HG02678 (cell line): ENCODE results near the gene CALD1.
"Not testable (repeated sequence)": the region's sequence is repeated elsewhere in the genome, so short reads cannot be mapped to it uniquely, and the experiment has no call there.

Experiments
- ATAC-seq: cut with Tn5 transposase; IDR thresholded peaks from one replicate; pipeline ENCODE4 v1.9.1; 2021; ENCODE audit warnings: mild to moderate bottlenecking, moderate library complexity; ENCODE audit not compliant: unreplicated experiment

Gene CALD1

DNA sequence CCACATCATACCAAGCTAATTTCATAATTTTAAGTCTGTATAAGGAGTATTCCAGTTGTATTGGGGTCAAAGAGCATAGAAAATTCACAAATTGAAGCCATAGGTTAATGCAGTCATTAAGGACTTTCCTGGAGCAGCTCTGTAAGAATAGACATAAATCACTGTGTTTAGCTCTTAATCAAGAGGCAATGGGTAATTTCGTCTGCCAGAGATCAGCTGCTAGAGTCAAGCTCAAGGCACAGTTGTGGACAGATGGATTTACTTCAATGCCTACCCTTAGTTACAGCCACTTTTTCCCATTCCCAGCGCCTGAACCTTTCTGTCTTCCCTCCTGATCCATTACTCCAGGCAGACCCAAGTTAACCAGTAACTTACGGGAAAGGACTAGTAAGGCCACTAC lies 166.3 kb downstream of the CALD1 start:
- ATAC-seq, result no peak

DNA sequence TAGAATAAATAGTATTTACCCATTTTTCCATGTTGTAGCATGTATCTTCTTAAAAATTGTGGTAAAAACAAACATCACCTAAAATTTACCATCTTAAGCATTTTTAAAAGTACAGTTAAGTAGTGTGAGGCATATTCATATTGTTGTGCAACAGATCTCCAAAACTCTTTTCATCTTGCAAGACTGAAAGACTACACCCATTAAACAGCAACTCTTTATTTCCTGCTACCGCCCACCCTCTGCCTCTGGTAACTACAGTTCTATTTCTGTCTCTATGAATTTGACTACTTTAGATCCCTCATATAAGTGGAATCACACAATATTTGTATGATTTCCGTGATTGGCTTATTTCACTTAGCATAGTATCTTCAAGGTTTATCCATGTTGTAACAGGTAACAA lies 166.8 kb downstream of the CALD1 start:
- ATAC-seq, result no peak

DNA sequence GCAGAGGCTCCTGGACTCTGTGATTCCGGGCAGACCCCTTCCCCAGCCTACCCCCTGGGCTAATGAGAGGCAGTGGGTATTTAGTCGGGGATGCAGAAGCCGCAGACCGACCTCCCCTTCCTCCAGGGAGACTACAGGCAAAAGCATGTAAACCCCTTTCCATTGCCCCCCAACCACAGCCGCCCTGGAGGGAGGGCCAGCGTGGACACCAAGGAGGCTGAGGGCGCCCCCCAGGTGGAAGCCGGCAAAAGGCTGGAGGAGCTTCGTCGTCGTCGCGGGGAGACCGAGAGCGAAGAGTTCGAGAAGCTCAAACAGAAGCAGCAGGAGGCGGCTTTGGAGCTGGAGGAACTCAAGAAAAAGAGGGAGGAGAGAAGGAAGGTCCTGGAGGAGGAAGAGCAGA lies 167.9 kb downstream of the CALD1 start:
- ATAC-seq, result no peak

DNA sequence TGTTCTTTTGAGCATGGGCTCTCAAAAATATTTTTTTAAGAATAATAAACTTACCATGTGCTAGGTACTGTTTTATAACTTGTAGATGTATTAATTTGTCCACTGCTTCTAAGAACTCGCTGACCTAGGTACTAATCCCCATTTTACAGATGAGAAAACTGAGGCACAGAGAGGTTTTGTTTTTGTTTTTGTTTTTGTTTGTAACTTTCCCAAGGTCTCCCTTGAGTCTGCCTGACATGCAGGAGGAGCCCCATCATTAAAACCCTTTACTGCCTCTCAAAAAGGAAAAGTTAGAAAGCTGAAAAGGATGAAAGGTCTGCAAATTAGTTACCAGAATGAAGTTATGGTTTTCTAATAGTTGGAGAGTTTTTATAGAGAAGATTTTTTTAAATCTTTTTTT lies 168.4 kb downstream of the CALD1 start:
- no peak for ATAC-seq

DNA sequence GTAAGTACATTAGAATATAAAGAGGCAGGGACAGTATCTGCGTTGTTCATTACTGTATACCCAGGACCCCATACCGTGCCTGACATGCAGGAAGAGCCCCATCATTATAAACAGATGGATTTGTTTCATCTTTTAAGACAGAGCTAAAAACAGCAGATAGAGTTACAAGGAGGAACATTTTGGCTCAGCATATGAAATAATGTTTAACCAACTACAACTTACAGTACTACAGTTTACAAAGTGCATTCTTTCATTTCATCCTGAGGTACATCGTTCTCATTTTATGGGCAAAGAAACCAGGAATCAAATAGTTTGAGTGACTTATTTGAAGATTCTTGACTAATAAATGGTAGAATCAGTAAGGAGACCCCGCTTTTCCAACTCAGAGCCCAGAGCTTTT lies 168.8 kb downstream of the CALD1 start:
- ATAC-seq, result no peak

DNA sequence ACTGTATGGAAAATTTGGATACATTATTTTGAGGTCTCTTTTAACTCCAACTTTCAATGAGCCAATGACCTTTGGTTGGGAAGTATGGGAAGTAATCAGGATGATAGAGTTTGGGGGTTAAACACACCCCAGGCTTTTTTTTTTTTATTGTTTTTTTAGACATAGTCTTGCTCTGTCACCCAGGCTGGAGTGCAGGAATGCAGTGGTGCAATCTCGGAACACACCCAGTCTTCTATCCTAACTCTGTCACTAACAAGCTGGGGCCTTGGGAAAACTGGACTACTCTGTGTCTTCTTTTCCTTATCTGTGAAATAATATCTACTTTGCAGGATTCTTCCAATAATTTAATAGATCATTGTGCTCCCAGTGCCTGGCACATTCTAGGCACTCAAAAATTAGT lies 169.3 kb downstream of the CALD1 start:
- ATAC-seq, result no peak

DNA sequence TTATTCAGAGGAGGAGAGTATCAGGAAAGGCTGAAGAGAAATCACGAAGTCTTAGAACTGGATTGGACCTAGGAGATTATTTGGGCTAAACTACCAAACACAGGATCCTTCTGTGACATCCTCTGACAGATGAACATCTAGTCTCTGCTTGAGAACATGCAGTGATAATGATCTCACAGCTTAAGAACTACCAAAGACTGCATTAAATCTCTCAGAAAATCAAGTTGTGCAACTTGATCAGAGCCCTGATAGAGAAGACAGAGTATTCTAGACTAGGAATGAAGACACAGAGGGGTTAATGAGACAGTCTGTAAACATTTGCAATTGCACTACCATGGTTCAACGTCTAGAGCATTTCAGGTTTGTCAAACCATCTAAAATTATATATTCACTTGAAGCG lies 169.7 kb downstream of the CALD1 start:
- no peak for ATAC-seq

DNA sequence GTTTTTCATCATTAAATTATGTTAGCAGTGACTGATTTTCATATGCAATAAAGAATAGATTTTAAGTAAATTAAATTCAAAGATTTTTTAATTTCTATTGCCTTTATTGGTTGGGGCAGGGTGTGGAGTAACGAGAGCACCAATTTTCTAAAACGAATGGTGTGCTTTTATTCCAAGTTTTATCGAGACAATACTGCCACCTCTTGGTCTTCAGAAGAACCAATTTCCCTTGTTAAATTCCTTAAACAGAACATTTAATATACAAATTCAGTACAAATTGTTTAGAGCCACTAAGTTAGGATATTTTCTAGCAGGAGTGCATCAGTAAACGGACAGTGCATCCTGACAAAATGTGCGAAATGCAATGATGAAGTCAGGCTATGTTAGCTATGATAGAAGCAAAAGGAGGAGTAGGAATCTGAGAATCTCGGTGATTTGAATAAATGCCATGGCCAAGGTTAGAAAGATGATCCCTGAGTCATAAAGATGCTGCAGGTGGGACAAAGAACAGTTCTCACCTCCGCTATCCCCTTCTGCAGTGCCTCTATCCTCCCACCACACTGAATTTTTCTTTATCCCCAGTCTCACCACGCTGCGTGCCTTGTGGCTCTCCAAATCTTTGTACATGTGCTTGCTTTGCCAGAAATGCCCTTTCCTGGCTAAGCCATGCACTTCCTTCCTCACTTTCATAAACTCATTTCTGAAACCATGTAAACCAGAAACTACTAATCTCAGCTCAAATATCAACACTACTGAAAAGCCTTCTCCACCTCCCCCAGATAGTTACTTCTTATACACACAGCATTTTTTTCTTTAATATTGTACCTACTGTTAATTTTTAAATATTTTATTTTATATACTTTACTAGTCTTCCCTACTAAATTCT lies 175.0 kb downstream of the CALD1 start:
- ATAC-seq, result no peak

DNA sequence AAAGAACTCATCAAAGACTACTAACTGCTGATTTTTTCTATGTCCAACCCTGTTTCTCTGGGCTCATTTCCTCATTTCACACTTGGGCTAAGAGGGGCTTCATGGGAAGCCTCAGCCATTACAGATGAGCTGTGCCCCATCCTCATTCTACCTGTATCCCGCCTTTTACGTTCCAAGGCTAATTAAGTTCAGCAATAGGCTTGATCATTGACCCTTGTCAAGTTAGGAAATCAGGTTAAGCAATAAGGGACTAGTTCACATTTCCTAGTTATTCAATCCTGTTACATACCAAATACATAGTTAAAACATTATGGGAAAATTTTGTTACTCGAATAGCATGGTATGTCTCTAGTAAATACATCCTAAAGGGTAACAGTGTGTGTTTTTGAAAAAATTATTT lies 177.6 kb downstream of the CALD1 start:
- ATAC-seq, result no peak

DNA sequence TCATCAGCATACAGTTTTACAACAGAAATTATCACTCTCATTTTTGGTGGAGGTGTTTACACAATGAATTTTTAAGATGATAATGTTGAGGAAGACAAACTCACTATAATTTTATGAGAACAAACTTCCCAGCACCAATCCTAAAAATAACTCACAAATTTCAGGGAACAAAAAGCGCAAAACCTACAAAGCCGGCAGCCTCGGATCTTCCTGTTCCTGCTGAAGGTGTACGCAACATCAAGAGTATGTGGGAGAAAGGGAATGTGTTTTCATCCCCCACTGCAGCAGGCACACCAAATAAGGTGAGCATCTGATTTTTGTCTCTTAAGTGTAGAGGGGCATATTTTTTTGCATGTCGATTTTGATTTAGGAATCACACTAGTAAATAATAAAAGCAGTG lies 180.4 kb downstream of the CALD1 start:
- no peak for ATAC-seq

DNA sequence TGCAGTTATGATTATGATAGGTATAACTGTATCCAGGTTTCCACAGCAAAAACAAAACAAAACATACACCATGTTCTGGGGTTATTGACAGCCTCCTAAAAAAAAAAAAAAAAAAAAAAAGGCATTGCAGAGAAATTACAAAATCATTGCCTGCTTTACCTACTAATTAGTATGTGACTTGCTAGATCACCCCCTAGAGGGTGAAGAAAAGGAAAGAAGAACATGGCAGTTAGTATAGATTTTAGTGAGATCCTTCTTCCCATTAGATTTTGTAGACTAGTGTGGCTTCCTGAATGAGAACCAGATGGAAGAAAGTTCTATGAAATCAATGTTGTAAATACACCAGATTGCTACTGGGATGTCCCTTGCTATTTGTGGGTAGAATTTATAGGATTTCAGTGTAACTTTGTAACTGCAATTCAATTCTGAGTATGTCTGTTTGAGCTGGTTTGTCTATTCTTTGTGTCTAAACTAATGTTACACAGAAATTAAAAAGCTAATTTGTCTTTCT lies 182.9 kb downstream of the CALD1 start:
- no peak for ATAC-seq

DNA sequence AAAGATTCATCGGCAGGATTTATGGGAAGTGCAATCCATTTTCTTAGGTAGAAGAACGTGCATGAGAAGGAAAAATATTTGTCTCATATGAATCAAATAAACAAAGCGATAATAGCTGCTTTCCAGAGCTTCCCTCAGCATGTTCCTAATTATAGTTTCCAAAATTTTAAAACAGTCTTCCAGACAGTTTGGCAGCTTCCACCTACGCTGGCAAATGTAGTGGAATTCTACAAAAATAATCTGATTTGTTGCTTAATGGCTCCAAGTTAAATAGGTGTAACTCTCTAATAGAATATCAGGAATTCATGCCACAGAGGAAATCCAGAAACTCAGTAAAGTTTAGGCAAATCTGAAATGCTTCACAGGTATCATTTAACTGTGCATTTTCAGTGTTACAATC lies 183.6 kb downstream of the CALD1 start:
- no peak for ATAC-seq

DNA sequence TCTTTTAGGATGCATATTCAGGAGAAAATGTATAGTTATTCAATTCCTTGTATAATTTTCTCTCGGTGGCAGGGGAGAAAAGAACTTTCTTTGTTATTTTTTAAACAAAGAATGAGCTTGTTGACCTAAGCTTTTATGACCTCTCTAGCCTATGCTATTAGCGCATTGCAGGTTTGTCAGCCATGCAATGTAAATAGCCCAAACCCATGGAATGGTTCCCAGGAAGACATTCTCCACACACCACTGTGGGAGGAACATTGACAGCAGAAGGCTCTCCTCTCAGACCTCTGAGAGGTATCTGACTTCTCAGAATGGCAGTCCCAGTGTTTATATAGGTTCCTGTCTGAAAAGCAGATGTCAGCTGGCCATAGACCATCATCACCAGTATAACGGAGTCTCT lies 187.3 kb downstream of the CALD1 start:
- ATAC-seq, result no peak

DNA sequence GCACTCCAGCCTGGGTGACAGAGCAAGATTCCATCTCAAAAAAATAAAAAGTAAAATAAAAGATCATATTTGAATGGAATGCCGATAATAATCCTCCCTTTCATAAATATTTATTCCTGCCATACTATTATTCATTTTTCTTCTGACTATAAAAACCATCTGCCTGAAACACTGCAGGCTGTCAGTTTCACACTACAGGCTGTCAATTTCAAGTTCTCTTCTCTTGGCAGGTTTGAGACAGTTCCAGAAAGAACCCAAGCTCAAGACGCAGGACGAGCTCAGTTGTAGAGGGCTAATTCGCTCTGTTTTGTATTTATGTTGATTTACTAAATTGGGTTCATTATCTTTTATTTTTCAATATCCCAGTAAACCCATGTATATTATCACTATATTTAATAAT lies 188.7 kb downstream of the CALD1 start:
- no peak for ATAC-seq

DNA sequence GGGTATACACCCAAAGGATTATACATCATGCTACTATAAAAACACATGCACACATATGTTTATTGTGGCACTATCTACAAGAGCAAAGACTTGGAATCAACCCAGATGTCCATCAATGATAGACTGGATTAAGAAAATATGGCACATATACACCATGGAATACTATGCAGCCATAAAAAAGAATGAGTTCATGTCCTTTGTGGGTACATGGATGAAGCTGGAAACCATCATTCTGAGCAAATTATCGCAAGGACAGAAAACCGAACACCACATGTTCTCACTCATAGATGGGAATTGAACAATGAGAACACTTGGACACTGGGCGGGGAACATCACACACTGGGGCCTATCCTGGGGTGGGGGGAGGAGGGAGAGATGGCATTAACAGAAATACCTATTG lies 202.2 kb downstream of the CALD1 start:
- ATAC-seq, result not testable (repeated sequence)

DNA sequence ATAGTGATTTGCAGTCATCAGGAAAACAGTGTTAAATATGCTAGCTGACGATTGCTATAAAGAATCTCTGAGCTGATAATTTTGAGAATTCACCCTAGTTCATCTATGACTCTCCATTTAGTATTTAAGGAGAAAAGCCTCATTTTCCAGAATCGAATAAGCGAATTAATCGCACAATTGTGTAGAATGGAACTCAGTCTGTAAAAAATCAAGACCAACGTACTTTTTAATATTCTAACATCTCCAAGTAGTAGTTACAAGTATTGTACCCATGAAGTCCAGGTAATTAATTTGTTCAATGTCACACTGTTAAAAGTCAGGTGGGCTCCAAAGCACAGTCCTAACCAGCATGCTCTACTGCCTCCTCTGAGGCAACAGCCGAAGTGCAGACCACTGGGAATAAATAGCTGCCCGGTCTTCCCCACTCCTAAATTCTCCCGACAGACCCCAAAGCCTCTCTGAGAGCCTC lies 206.5 kb downstream of the CALD1 start:
- peak; percentile 47 for ATAC-seq

DNA sequence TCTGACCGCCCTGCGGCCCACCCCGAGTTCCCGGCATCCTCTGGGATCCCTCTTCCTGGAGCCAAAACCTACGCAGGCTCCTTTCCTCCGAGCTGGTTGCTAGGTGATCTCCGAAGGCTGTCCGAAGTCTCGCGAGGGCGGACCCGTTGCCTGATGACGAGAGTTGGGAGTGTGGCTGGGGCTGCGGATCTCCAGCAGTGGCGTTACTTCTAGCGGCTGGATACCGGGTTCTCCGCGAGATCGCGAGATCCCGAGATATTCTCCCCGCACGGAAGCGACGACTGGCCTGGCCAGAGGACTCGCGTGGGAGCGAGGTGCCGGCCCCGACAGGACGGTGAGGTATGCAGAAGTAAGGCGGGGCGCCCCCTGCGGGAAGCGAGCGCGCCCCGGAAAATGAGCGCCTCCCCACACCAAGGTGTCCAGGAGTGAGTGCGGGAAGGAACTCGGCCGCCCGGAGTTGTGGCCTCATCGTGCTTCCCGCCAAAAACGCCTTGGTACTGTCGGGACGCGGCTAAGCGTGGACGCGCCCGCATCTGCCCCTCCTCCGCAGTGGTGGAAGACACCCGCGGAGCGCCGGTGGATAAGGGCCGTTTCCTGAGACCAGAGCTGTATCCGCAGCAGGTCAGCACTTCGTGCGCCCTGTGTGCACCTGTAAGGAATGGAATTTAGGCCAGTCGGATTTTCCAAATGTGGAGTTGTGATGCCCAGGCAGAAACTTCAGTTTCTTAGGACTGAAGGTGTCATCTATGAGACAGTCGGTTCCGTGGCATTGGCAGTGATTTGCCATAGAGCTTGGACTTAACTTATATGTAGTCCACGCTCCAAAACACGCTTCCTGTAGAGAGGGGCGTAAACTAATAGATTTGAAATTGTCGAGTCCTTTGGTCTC lies 207.2 kb downstream of the CALD1 start, which contains the start of gene AGBL3:
AGBL3 (plus strand) TSS at position 146 of the 889 bp plus-strand sequence. CDS start 1,426 bp downstream, outside the sequence.
- peak; percentile 93 for ATAC-seq

DNA sequence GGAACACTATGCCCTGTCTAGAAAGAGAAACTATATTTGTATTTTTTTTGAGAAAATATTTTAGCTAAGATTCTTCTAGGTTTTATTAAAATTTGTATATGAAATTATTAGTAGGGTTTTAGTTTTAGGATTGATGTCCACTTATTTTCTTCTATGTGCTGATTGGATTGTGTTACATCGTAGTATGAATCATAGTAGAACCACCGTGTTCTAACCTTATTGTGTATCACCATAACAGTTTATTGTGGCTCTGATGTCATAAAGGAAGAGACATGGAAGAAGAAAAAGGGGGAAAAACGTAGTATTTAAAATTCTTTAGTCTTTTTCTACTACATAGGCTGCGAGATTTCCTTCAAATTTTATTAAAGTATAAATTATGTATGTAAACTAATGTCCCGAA lies 208.7 kb downstream of the CALD1 start:
- no peak for ATAC-seq

DNA sequence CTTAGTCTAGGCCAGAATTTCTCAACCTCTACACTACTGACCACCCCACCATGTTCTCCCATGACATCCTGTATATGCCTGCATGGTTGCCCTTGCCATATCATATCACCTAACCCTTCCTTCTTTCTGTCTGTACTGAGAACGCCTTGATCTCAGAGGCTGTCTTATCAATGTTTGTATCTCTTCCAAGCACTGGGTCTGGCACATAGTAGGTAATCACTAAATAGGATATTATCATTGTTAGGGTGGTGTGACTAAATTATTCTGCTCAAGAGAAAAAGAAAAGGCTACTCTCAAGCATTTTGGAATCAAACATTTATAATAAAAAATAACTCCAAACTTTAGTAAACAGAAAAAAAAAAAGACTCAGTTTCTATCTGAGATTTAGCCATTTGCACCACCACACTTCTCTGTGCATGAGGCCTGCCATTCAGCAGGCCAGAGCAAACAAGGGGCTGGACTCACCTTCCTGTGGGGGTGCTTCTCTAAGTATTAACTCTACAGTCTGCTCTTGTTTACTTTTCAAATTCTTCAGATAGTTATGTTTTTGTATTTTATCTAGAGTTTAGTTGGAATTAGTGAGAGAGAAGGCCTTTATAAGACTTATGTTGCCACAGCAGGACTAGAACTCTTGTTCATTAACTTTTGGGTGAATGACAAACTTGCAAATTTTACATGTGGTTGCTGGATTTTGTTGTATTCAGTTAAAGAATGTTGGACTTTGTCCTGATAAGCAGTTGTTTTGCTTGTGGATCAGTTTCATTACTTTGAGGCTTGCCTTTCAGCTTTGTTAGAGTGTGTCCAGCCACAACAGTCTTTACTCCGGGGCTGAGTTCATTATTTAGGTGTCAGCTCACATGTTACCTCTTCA lies 212.3 kb downstream of the CALD1 start:
- no peak for ATAC-seq

DNA sequence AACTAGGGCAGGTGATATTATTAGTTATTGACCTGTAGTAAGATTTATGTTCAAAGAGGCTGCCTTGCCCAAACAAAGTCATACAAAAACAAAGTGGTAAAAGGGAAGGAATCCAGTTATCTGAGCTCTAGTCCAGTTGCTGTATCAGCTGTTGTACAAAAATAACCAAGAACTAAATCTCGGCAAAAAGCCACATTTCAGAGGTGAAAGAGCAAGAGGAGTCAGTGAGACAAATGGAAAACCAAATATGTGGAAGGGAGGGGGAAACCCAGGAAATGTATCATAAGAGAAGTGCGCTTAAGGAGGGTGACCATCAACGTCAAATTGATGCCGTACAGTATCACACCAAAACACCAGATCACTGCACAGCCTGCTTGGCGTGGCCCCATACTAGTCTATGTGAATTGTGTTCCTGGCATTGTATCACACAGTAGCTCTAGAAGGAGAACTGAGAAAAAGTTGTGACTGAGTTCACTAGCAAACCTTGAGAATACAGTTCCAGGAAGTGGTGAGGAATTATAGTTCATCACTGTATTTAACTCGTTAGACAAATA lies 213.3 kb downstream of the CALD1 start:
- peak; percentile 59 for ATAC-seq
